Ovary (tissue), 9 donors: ENCODE measurements around the gene MINDY2. TPM values are rescaled to one million over a fixed set of nuclear protein-coding genes. Genes with fewer than 3 reads are reported as not detected.

ENCODE experiments used
- DNase-seq, 5 donors: peaks; one replicate each; pipeline ENCODE4 v3.0.0-alpha.2; 2019 to 2020
- H3K27ac ChIP-seq, 2 donors: fragments of 200-600 bp; one replicate each; pipeline versions ENCODE4 v1.5.1 to v1.8.0; 2019 to 2022
- H3K27me3 ChIP-seq: fragments of 200-600 bp; one replicate; pipeline ENCODE4 v1.8.0; 2022
- H3K36me3 ChIP-seq: fragments of 200-600 bp; sonication (generic); one replicate; pipeline ENCODE4 v1.5.1; 2019
- H3K4me1 ChIP-seq: one replicate; pipeline ENCODE4 v1.8.1; 2013; ENCODE audit warnings: mild to moderate bottlenecking, moderate library complexity; ENCODE audit not compliant: insufficient read depth
- H3K4me3 ChIP-seq: fragments of 200-600 bp; sonication (generic); one replicate; pipeline ENCODE4 v1.5.1; 2017
- H3K9me3 ChIP-seq, 2 donors: fragments of 200-600 bp in 1 of 2; sonication (generic) in 1 of 2; one replicate each; pipeline versions ENCODE4 v1.5.1 to v1.8.1; 2013 to 2019; ENCODE audit warnings: mild to moderate bottlenecking in 1 of 2, moderate library complexity in 1 of 2
- EP300 ChIP-seq: sonication (generic); formaldehyde crosslinking; IDR thresholded peaks from one replicate; pipeline ENCODE4 v1.6.1; 2017; ENCODE audit warnings: antibody characterized with exemption
- POLR2A ChIP-seq: fragments of 450-650 bp; IDR thresholded peaks from one replicate; pipeline ENCODE4 v1.6.1; 2017; ENCODE audit warnings: antibody characterized with exemption, mild to moderate bottlenecking, moderate library complexity
- WGBS, 3 donors: extraction: QIAGEN DNeasy Blood & Tissue Kit in 1 of 3; methylation state at CpG; one replicate each; pipeline versions ENCODE4 v1.1.5 to v1.1.7; 2013 to 2017; 5-methylcytosine and 5-hydroxymethylcytosine counted together
- intact Hi-C, 4 donors: fragments of 100-400 bp; cut with DNase I; formaldehyde crosslinking; loops; one replicate each; pipeline versions ENCODE4 v1.11.0 to v1.15.1; 2022 to 2023
- polyA plus RNA-seq, 2 donors: library from polyadenylated mRNA; stranded (reverse); fragments of 200-250 nt in 1 of 2; fragments of 350-450 nt in 1 of 2; fragmentation: Illumina TruSeq in 1 of 2; extraction: RNeasy Lipid Tissue Mini Kit (QIAGEN cat#74804) in 1 of 2; gene quantifications; one replicate each; pipeline ENCODE4 v1.2.3, GENCODE V29; 2013 to 2014
- total RNA-seq, 7 donors: library from RNA; depleted of rRNA in 2 of 7; stranded (reverse); fragments of >200 nt in 2 of 7; fragmentation: NEBNext Ultra II Directional in 3 of 7; extraction: Animal tissue kit (Norgen Biotek cat#: 25700) in 3 of 7; gene quantifications; one replicate each; pipeline versions ENCODE4 v1.1.0 to v1.2.4, GENCODE V29; 2016 to 2023
- TF ChIP-seq, protein P1 (sequence below), 3 donors: fragments of 450-650 bp in 2 of 3; fragments of 200-600 bp in 1 of 3; IDR thresholded peaks; one replicate each; pipeline versions ENCODE4 v1.5.1 to v1.8.0; 2016 to 2022; ENCODE audit warnings: antibody characterized with exemption in 3 of 3, mild to moderate bottlenecking in 1 of 3
- donor health status: DM: no; HTN: no; CAD: no; lungs with moderate emphysema.
- donor health status: DM: no; HTN: no; CAD: no.
- donor health status: Bipolar disorder and iron deficiency.
- donor health status: DM: yes; HTN: yes; CAD: no.
- donor health status: DM: no; HTN: no; CAD: no.
- donor health status: DM: yes; HTN: yes; CAD: no.

The MINDY2 gene
- total and polyA plus RNA-seq, 9 donors = 5.7 to 32.6 (median 18.0) TPM

DNA sequence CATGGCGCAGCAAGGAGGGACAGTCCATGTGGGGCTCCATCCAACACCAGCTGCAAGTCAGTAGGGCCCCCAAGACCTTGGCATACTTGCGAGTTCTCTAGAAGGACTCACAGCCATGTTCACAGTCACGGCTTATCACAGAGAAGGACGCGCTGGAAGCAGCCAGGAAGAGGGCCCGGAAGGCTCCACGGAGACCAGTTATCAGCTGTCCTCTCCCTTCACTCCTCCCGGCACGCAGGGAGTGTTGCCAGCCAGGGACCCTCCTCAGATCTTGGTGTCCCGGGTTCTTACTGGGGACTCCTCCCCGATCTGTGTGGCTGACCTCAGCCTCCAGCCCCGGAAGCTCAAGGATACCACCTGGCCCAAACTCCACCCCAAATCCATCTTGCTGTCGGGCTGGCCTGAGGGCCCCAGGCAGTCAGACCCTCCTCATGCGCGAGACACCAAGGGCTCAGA is 94.4 kb downstream of the MINDY2 start:
- Histone ChIP-seq H3K4me1 (peaks cover 5% of the 10 kb centered on the region), H3K36me3 (no peaks in the 10 kb centered on the region), H3K9me3 (no peaks in the 10 kb centered on the region), H3K27me3 (no peaks in the 10 kb centered on the region), H3K4me3 (peak overlapping the region; percentile 44), H3K27ac (peak overlapping the region; percentile 23 to 53)
- TF ChIP-seq, protein P1, sequence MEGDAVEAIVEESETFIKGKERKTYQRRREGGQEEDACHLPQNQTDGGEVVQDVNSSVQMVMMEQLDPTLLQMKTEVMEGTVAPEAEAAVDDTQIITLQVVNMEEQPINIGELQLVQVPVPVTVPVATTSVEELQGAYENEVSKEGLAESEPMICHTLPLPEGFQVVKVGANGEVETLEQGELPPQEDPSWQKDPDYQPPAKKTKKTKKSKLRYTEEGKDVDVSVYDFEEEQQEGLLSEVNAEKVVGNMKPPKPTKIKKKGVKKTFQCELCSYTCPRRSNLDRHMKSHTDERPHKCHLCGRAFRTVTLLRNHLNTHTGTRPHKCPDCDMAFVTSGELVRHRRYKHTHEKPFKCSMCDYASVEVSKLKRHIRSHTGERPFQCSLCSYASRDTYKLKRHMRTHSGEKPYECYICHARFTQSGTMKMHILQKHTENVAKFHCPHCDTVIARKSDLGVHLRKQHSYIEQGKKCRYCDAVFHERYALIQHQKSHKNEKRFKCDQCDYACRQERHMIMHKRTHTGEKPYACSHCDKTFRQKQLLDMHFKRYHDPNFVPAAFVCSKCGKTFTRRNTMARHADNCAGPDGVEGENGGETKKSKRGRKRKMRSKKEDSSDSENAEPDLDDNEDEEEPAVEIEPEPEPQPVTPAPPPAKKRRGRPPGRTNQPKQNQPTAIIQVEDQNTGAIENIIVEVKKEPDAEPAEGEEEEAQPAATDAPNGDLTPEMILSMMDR (IDR thresholded peaks at IDR 0.05) = no peak
- TF ChIP-seq POLR2A (no peak), EP300 (no peak)
- intact Hi-C loops = no loop called here
- peak; percentile 20 to 60 (median 38) for DNase-seq
- 16 to 20% (median 20%) methylated on average over 15 of the region's 15 CpGs for WGBS, 3 donors

DNA sequence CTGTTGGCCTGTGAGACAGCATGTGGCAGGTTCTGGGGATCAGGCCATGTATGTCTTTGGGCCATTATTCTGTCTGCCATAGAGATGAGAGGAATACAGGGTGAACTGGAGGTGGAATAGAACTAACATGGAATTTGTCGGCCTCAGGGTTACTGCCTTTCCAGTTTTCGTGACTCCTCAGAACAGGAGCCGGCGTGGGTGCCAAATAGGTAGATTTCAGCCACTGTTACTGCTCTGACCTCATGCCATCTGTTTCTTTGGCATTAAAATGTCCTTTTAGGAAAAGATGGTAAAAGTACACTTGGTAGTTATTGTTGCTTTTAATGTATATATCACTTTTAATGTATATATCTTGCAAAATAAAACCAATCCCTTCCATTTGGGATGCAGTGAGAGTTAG is 96.8 kb downstream of the MINDY2 start:
- Histone ChIP-seq H3K36me3 (no peaks in the 10 kb centered on the region), H3K4me3 (no peak overlapping the region), H3K27me3 (no peaks in the 10 kb centered on the region), H3K9me3 (no peaks in the 10 kb centered on the region), H3K4me1 (peaks cover 5% of the 10 kb centered on the region), H3K27ac (no peak overlapping the region)
- TF ChIP-seq EP300 = no peak
- TF ChIP-seq POLR2A = no peak
- intact Hi-C loops = no loop called here
- no peak for DNase-seq
- 95 to 98% (median 96%) methylated on average over 4 of the region's 4 CpGs for WGBS, 3 donors

GRCh38 chr15:58870451-58870850 is 99.3 kb downstream of the MINDY2 start:
- 87 to 89% (median 88%) methylated on average over 4 of the region's 4 CpGs for WGBS, 3 donors
- TF ChIP-seq, protein P1 (IDR thresholded peaks at IDR 0.05) = no peak
- TF ChIP-seq EP300 (no peak), POLR2A (no peak)
- intact Hi-C loops = no loop called here
- H3K27ac ChIP-seq = no peak overlapping the region
- no peak for DNase-seq
- H3K4me1 ChIP-seq = peaks cover 1% of the 10 kb centered on the region
- H3K27me3 ChIP-seq = no peaks in the 10 kb centered on the region
- H3K9me3 ChIP-seq = no peaks in the 10 kb centered on the region
- no peak overlapping the region for H3K4me3 ChIP-seq
- no peaks in the 10 kb centered on the region for H3K36me3 ChIP-seq

DNA sequence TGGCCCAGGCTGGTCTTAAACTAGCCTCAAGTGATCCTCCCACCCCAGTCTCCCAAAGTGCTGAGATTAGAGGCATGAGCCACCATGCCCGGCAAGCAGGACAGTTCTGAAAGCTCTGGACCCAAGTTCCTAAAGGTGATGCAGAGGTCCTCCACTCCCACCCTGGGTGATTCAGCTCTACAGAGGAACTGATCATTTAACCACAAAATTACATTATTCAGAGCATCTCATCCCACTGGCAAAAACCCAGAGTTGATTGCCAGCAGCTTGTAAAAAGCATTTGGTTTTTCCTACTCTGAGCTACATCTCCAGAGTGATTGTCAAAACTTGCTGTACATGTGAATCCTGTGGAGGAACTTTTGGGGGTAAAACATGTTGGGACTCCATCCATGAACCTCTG is 102.2 kb downstream of the MINDY2 start:
- intact Hi-C loops = no loop called here
- Histone ChIP-seq H3K4me3 (no peak overlapping the region), H3K27me3 (no peaks in the 10 kb centered on the region), H3K36me3 (no peaks in the 10 kb centered on the region), H3K9me3 (no peaks in the 10 kb centered on the region), H3K4me1 (no peaks in the 10 kb centered on the region), H3K27ac (no peak overlapping the region)
- no peak for DNase-seq
- TF ChIP-seq, protein P1 (IDR thresholded peaks at IDR 0.05) = no peak
- no peak for TF ChIP-seq EP300
- no peak for TF ChIP-seq POLR2A
- WGBS, 3 donors = 24 to 35% (median 34%) methylated on average over 1 of the region's 1 CpG

DNA sequence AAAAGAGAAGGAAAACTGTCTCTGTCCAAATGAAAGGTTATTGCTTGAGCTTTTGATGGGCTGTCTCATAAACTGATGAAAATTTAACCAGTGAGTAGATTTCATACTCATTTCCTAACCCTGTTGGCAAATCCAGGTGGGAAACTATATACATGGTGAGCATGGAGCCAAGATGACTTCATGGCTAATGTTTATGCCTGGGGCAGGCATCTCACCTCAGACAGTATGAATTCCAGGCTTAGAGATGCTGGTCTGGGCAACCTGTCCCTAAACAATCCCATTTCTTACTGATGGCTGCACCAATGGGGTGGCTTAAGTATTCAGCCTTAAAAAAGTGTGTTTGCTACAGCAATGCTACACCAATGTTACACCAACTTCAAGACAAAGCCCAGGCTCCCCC is 104.2 kb downstream of the MINDY2 start:
- Histone ChIP-seq H3K9me3 (no peaks in the 10 kb centered on the region), H3K4me1 (no peaks in the 10 kb centered on the region), H3K27me3 (no peaks in the 10 kb centered on the region), H3K27ac (no peak overlapping the region), H3K36me3 (no peaks in the 10 kb centered on the region), H3K4me3 (no peak overlapping the region)
- no peak for DNase-seq
- TF ChIP-seq EP300 (no peak), POLR2A (no peak)
- TF ChIP-seq, protein P1 (IDR thresholded peaks at IDR 0.05) = no peak
- intact Hi-C loops = no loop called here
